Fibroblast of lung (primary cell): ENCODE data around the gene OR9A2. TPM values are rescaled to one million over a fixed set of nuclear protein-coding genes. Genes with fewer than 3 reads are reported as not detected.

Experiments
- DNase-seq, 2 donors: peaks; one replicate each; pipeline versions ENCODE4 v3.0.0 to v3.0.0-alpha.2; 2010; ENCODE audit warnings: low read depth in 2 of 2
- H2AFZ ChIP-seq: 2 replicates; pipeline ENCODE4 v1.5.1; 2012; ENCODE audit warnings: low read length, control low read depth, inconsistent platforms
- H3K27ac ChIP-seq: 2 replicates; pipeline ENCODE4 v1.5.1; 2011; ENCODE audit warnings: low read length, control low read depth; ENCODE audit not compliant: insufficient read depth
- H3K27me3 ChIP-seq: 2 replicates; pipeline ENCODE4 v1.5.1; 2011; ENCODE audit warnings: mild to moderate bottlenecking, low read length; ENCODE audit not compliant: control insufficient read depth, insufficient read depth
- H3K36me3 ChIP-seq: 2 replicates; pipeline ENCODE4 v1.5.1; 2011; ENCODE audit warnings: low read length; ENCODE audit not compliant: control insufficient read depth, insufficient read depth
- H3K4me1 ChIP-seq: 2 replicates; pipeline ENCODE4 v1.5.1; 2011; ENCODE audit warnings: low read length; ENCODE audit not compliant: control insufficient read depth, insufficient read depth; ENCODE audit errors: extremely low read depth
- H3K4me2 ChIP-seq: 2 replicates; pipeline ENCODE4 v1.5.1; 2011; ENCODE audit warnings: low read length, control low read depth; ENCODE audit not compliant: insufficient read depth; ENCODE audit errors: extremely low read depth
- H3K4me3 ChIP-seq, 4 experiments: fragments of 200-600 bp in 1 of 4; sonication (generic) in 1 of 4; replicated peaks in 1 of 4; 2 replicates each; pipeline ENCODE4 v1.5.1; 2011 to 2016; ENCODE audit warnings: low read length in 4 of 4, low read depth in 3 of 4, mild to moderate bottlenecking in 3 of 4, control low read depth in 2 of 4, inconsistent platforms in 1 of 4, mixed read lengths in 1 of 4; ENCODE audit not compliant: insufficient read depth in 1 of 4; ENCODE audit errors: control extremely low read depth in 1 of 4
- H3K79me2 ChIP-seq: 2 replicates; pipeline ENCODE4 v1.5.1; 2012; ENCODE audit warnings: mild to moderate bottlenecking, low read length, inconsistent platforms; ENCODE audit not compliant: control insufficient read depth, insufficient read depth
- H3K9ac ChIP-seq: 2 replicates; pipeline ENCODE4 v1.5.1; 2011; ENCODE audit warnings: mild to moderate bottlenecking, low read length, control low read depth; ENCODE audit not compliant: insufficient read depth
- H3K9me3 ChIP-seq: 2 replicates; pipeline ENCODE4 v1.5.1; 2012; ENCODE audit warnings: low read depth, low read length; ENCODE audit not compliant: control insufficient read depth, insufficient read depth
- H4K20me1 ChIP-seq: 2 replicates; pipeline ENCODE4 v1.5.1; 2011; ENCODE audit warnings: low read length; ENCODE audit not compliant: control insufficient read depth, insufficient read depth; ENCODE audit errors: extremely low read depth
- CTCF ChIP-seq, 2 donors: IDR thresholded peaks in 1 of 2; conservative IDR thresholded peaks in 1 of 2; 1 replicate in 1 of 2; 2 replicates in 1 of 2; pipeline ENCODE4 v1.5.1; 2011 to 2012; ENCODE audit warnings: low read length in 2 of 2, control low read depth in 1 of 2, inconsistent platforms in 1 of 2, low read depth in 1 of 2, mild to moderate bottlenecking in 1 of 2
- EZH2 ChIP-seq: IDR thresholded peaks from 2 replicates; pipeline ENCODE4 v1.5.1; 2012; ENCODE audit warnings: low read length, control low read depth, mild to moderate bottlenecking; ENCODE audit errors: missing control alignments
- polyA plus RNA-seq, 2 donors: library from polyadenylated mRNA; depleted of rRNA in 1 of 2; stranded (reverse) in 1 of 2; unstranded in 1 of 2; fragments of >200 nt; gene quantifications; 2 replicates each; pipeline ENCODE4 v1.2.1, GENCODE V29; 2011 to 2012; ENCODE audit warnings: missing spikeins in 1 of 2
- total RNA-seq: library from RNA; depleted of rRNA; stranded (reverse); fragments of >200 nt; gene quantifications from 2 replicates; pipeline ENCODE4 v1.2.1, GENCODE V29; 2014

The OR9A2 gene
- total and polyA plus RNA-seq, 2 donors (not counting 1 experiment from before 2014, with no cell fraction given), result not detected

DNA sequence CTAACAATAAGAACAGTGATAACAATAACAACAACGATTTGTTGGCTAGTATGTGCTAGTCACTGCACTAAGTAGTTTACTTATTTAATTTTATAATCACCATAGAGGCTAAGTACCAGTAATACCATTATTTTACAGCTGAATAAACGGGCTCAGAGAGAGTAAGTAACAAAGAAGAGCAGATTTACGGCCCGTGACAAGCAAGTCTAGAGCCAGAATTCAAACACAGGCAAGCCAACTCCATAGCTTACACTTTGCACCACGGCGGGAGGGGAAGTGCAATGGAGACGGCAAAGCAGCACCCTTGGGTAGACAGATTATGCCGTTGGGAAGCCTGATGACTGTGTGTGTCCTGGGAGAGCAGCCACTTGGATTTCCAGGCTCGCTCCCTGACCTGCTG lies 24.0 kb upstream of the OR9A2 start:
- Histone ChIP-seq H3K27ac (no peak overlapping the region), H3K9me3 (no peaks in the 10 kb centered on the region), H3K36me3 (no peaks in the 10 kb centered on the region), H3K4me1 (no peaks in the 10 kb centered on the region), H4K20me1 (no peaks in the 10 kb centered on the region), H3K27me3 (no peaks in the 10 kb centered on the region), H3K9ac (no peak overlapping the region), H3K4me2 (no peak overlapping the region), H3K79me2 (no peaks in the 10 kb centered on the region), H2AFZ (no peak overlapping the region), H3K4me3 (no peak overlapping the region)
- DNase-seq, result no peak
- TF ChIP-seq CTCF (conservative IDR thresholded peaks at IDR 0.05 in 1 of 2, IDR thresholded peaks at IDR 0.05 in 1 of 2; ENCODE audit: low read depth in 1 of 2, low read length in 2 of 2) (no peak), EZH2 (no peak)

- no peak overlapping the region for H3K4me3 ChIP-seq
- TF ChIP-seq EZH2, result no peak
- TF ChIP-seq CTCF (conservative IDR thresholded peaks at IDR 0.05 in 1 of 2, IDR thresholded peaks at IDR 0.05 in 1 of 2; ENCODE audit: low read depth in 1 of 2, low read length in 2 of 2), result no peak
- no peak overlapping the region for H3K27ac ChIP-seq
- H3K4me2 ChIP-seq, result no peak overlapping the region
- no peak overlapping the region for H3K9ac ChIP-seq
- H3K9me3 ChIP-seq, result no peaks in the 10 kb centered on the region
- no peaks in the 10 kb centered on the region for H3K79me2 ChIP-seq
- no peaks in the 10 kb centered on the region for H3K4me1 ChIP-seq
- H4K20me1 ChIP-seq, result no peaks in the 10 kb centered on the region
- no peak overlapping the region for H2AFZ ChIP-seq
- no peaks in the 10 kb centered on the region for H3K27me3 ChIP-seq
- DNase-seq, result no peak
- no peaks in the 10 kb centered on the region for H3K36me3 ChIP-seq
Measured at GRCh38 chr7:143049362-143049761, 22.4 kb upstream of the OR9A2 start.

- TF ChIP-seq EZH2 (no peak), CTCF (conservative IDR thresholded peaks at IDR 0.05 in 1 of 2, IDR thresholded peaks at IDR 0.05 in 1 of 2; ENCODE audit: low read depth in 1 of 2, low read length in 2 of 2) (no peak)
- DNase-seq, result no peak
- H3K4me3 ChIP-seq, result no peak overlapping the region
- no peaks in the 10 kb centered on the region for H3K36me3 ChIP-seq
- no peaks in the 10 kb centered on the region for H3K79me2 ChIP-seq
- H3K27me3 ChIP-seq, result no peaks in the 10 kb centered on the region
- H3K27ac ChIP-seq, result no peak overlapping the region
- no peak overlapping the region for H3K4me2 ChIP-seq
- H3K4me1 ChIP-seq, result no peaks in the 10 kb centered on the region
- no peak overlapping the region for H3K9ac ChIP-seq
- H4K20me1 ChIP-seq, result no peaks in the 10 kb centered on the region
- no peaks in the 10 kb centered on the region for H3K9me3 ChIP-seq
- no peak overlapping the region for H2AFZ ChIP-seq
Measured at GRCh38 chr7:143048827-143049226, 21.9 kb upstream of the OR9A2 start.
